A673 (cell line): ENCODE measurements around the gene ADM.

Source experiments
- CTCF ChIP-seq: fragments of 300-800, 200-600 bp; sonication (generic); conservative IDR thresholded peaks from 2 replicates; pipeline ENCODE4 v1.5.1; 2017; ENCODE audit warnings: low read depth, mild to moderate bottlenecking, antibody characterized with exemption, low read length, moderate library complexity, mixed read lengths
- EZH2 ChIP-seq: fragments of 200-600 bp; sonication (generic); IDR thresholded peaks from 2 replicates; pipeline ENCODE4 v1.6.1; 2017; ENCODE audit warnings: borderline replicate concordance, low read depth, mild to moderate bottlenecking, mixed read lengths, antibody characterized with exemption, low read length; ENCODE audit not compliant: poor library complexity, severe bottlenecking

- TF ChIP-seq CTCF = no peak
- no peak for TF ChIP-seq EZH2
Observed at GRCh38 chr11:10348650-10349280, 43.9 kb downstream of the ADM start.
